Measurements from ENCODE around the gene ZNF527. TPM values are rescaled to one million over a fixed set of nuclear protein-coding genes. Genes with fewer than 3 reads are reported as not detected.

The ZNF527 gene
- total RNA-seq (2021) (2.9 and 3.2 TPM in 2 replicates), Bru-seq, nascent RNA (percentile 53 among the genes with signal in this experiment), BruChase-seq, experiment 1, labeled RNA remaining after a 2-hour chase (percentile 53 among the genes with signal in this experiment), BruChase-seq, experiment 2, labeled RNA remaining after a 6-hour chase (percentile 46 among the genes with signal in this experiment)
- long read RNA-seq, partial matches to known transcripts: 0 of 2 reads
- long read RNA-seq, other reads (novel, unspliced or antisense): 1 of 2 reads

DNA sequence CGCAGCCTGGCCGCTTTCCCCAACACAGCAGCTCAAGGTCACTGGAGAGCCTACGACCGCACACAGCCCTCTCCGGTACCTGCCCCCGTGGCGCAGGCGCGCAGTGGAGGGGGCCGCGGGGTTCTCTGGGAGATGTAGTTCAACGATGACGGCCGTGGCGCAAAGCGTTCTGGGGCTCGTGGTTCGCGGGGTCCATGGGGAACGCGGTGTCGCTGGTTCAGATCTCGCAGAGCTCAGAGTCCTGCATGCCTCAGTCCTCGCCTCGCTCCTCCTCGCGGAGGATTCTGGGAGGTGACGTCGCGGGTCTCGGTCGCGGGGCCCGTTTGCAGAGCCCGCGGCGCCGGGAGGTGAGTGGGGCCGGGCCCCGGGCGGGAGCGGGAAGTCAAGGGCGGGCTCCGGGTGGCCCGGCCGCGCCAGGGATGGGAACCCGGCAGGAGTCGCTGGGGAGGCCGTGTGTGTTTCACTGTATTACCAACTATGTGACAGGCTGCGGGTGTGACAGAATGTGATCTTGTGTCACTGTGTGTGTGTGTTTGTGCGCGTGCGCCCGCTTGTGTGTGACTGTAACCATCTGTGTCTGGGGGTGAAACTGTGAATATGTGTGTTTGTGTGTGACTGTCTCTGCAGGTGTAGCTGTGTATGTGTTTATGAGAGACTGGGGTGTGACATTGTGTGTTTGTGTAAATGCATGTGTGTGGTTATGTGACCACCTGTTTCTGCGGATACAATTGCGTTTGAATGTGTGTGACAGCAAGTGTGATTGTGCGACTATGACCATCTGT, at the start of gene ZNF527:
Gene ZNF527, plus strand, starts transcription at position 220 of the 782 bp plus-strand sequence. CDS start 3,100 bp downstream, outside the sequence.
- H2AFZ ChIP-seq: peak within 1 kb of the TSS; percentile 98
- TF ChIP-seq, protein P1, sequence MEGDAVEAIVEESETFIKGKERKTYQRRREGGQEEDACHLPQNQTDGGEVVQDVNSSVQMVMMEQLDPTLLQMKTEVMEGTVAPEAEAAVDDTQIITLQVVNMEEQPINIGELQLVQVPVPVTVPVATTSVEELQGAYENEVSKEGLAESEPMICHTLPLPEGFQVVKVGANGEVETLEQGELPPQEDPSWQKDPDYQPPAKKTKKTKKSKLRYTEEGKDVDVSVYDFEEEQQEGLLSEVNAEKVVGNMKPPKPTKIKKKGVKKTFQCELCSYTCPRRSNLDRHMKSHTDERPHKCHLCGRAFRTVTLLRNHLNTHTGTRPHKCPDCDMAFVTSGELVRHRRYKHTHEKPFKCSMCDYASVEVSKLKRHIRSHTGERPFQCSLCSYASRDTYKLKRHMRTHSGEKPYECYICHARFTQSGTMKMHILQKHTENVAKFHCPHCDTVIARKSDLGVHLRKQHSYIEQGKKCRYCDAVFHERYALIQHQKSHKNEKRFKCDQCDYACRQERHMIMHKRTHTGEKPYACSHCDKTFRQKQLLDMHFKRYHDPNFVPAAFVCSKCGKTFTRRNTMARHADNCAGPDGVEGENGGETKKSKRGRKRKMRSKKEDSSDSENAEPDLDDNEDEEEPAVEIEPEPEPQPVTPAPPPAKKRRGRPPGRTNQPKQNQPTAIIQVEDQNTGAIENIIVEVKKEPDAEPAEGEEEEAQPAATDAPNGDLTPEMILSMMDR (conservative IDR thresholded peaks at IDR 0.05): no peak
- no peak for TF ChIP-seq EZH2 (IDR thresholded peaks at IDR 0.05; ENCODE audit: low read depth)
- no peaks in the 10 kb centered on the region for H3K9me2 ChIP-seq (ENCODE audit: insufficient read depth)
- peak; percentile 90 to 95 for DNase-seq
- H3K4me3 ChIP-seq: peak within 1 kb of the TSS; percentile 85
- no peaks in the 10 kb centered on the region for H4K20me1 ChIP-seq (ENCODE audit: insufficient read depth)
- H3K4me2 ChIP-seq: peak within 1 kb of the TSS; percentile 92
- peaks cover 7% of the 10 kb centered on the region for H3K9me3 ChIP-seq (ENCODE audit: insufficient read depth, low read depth)
- H3K27me3 ChIP-seq (ENCODE audit: insufficient read depth, low read depth): no peaks in the 10 kb centered on the region
- peaks cover 2% of the 10 kb centered on the region; the same call in 1 of the 2 replicates for H3K79me2 ChIP-seq (ENCODE audit: low read depth)
- H3K4me1 ChIP-seq (replicated peaks; ENCODE audit: insufficient read depth): 0 out of 2 replicates have a peak, but pooled peaks cover 4% of the 10 kb centered on the region
- POLR2A ChIA-PET (ENCODE audit: unreplicated experiment): interaction anchor here (0.5 to 1.3 kb wide), 13 partner anchors 96 to 711 kb away, joined by 3 to 11 read pairs (median 4); partner anchors contain the start of genes ZNF420, ZNF540, ZNF569 and ZNF571
- H3F3A ChIP-seq (ENCODE audit: insufficient read depth, low read depth): no peaks in the 10 kb centered on the region
- BruUV-seq (replicated peaks): no TSS peak
- intact Hi-C loops (cut with micrococcal nuclease; ENCODE audit: unreplicated experiment): loop anchor here (1.0 to 2.0 kb wide), 3 partner anchors 54 to 224 kb away; partner anchors contain the start of genes ZNF540, ZNF570 and ZNF571
- H3K36me3 ChIP-seq (ENCODE audit: low read depth): no peaks in the 10 kb centered on the region
- H3K27ac ChIP-seq: no peak within 1 kb of the TSS
- CTCF ChIA-PET: interaction anchor here (0.7 kb wide), 1 partner anchor 520 kb away, joined by 16 read pairs; no protein-coding TSS in a partner anchor

DNA sequence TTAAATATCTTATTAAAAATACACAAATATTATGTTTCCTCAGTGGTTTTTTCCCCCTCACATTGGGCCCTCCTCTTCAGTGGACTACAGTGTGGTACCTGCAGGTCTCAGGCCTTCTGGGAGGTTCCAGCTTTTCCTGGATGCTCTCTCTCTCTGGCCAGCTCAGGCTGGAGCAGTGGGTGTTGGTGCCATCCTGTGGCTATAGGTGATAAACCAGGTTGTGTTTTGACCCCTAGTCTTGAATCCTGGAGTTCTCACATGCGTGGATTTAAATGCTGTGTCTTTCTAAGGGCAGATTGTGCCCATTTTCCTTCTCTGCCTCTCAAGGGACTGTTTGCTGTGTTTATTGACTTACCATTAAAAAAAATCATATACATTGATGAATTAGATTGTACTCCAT, 41.2 kb upstream of the ZNF527 start:
- Histone ChIP-seq H3K27ac (no peak overlapping the region), H3K4me3 (no peak overlapping the region), H3F3A (ENCODE audit: insufficient read depth, low read depth) (no peaks in the 10 kb centered on the region), H3K27me3 (ENCODE audit: insufficient read depth, low read depth) (no peaks in the 10 kb centered on the region), H3K4me1 (replicated peaks; ENCODE audit: insufficient read depth) (no peaks in the 10 kb centered on the region), H3K9me2 (ENCODE audit: insufficient read depth) (no peaks in the 10 kb centered on the region), H4K20me1 (ENCODE audit: insufficient read depth) (no peaks in the 10 kb centered on the region), H3K36me3 (ENCODE audit: low read depth) (peaks cover 11% of the 10 kb centered on the region), H3K4me2 (no peak overlapping the region), H3K9me3 (ENCODE audit: insufficient read depth, low read depth) (no peaks in the 10 kb centered on the region), H3K79me2 (ENCODE audit: low read depth) (no peaks in the 10 kb centered on the region), H2AFZ (no peak overlapping the region)
- no peak for TF ChIP-seq EZH2 (IDR thresholded peaks at IDR 0.05; ENCODE audit: low read depth)
- TF ChIP-seq, protein P1 (conservative IDR thresholded peaks at IDR 0.05): peak; percentile 57
- BruUV-seq (replicated peaks): no TSS peak
- ChIA-PET CTCF (no interaction called here), POLR2A (ENCODE audit: unreplicated experiment) (no interaction called here)
- intact Hi-C loops (cut with micrococcal nuclease; ENCODE audit: unreplicated experiment): no loop called here
- DNase-seq: peak; percentile 20 to 44

DNA sequence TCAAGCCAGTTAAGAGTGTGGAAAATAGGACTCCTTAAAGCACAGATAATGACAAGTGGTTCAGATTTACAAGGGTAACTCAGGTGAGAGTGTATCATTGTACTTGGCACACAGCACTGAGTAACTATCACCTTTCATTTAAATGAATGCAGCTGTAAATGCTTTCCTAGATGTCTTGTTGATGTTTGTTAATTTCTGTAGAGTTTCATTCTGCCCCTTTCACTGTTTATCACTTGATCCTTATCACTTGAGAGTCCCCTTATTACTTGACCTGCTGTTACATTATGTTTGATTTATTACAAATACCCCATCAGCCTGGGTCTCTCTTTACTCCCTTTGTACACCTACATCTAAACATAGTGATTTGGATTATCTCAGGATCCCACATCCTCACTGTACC, 38.1 kb upstream of the ZNF527 start:
- no peaks in the 10 kb centered on the region for H3K4me1 ChIP-seq (replicated peaks; ENCODE audit: insufficient read depth)
- no peak overlapping the region for H2AFZ ChIP-seq
- peaks cover 15% of the 10 kb centered on the region for H3K36me3 ChIP-seq (ENCODE audit: low read depth)
- H3F3A ChIP-seq (ENCODE audit: insufficient read depth, low read depth): no peaks in the 10 kb centered on the region
- H3K4me2 ChIP-seq: no peak overlapping the region
- no peak for TF ChIP-seq EZH2 (IDR thresholded peaks at IDR 0.05; ENCODE audit: low read depth)
- TF ChIP-seq, protein P1 (conservative IDR thresholded peaks at IDR 0.05): no peak
- intact Hi-C loops (cut with micrococcal nuclease; ENCODE audit: unreplicated experiment): no loop called here
- ChIA-PET CTCF (no interaction called here), POLR2A (ENCODE audit: unreplicated experiment) (no interaction called here)
- no peaks in the 10 kb centered on the region; the same call in 1 of the 2 replicates for H3K9me3 ChIP-seq (ENCODE audit: insufficient read depth, low read depth)
- no peaks in the 10 kb centered on the region for H3K9me2 ChIP-seq (ENCODE audit: insufficient read depth)
- DNase-seq: no peak
- no peak overlapping the region for H3K27ac ChIP-seq
- H3K79me2 ChIP-seq (ENCODE audit: low read depth): no peaks in the 10 kb centered on the region
- H3K27me3 ChIP-seq (ENCODE audit: insufficient read depth, low read depth): no peaks in the 10 kb centered on the region
- BruUV-seq (replicated peaks): no TSS peak
- no peaks in the 10 kb centered on the region for H4K20me1 ChIP-seq (ENCODE audit: insufficient read depth)
- H3K4me3 ChIP-seq: no peak overlapping the region

All from PC-9 (cell line).